H1 (cell line): Measurements from ENCODE around the gene NEK4. TPM values are rescaled to one million over a fixed set of nuclear protein-coding genes. Genes with fewer than 3 reads are reported as not detected.

ENCODE experiments used
- CTCF ChIA-PET: fragments of 300-600 bp; sonication (Branson Sonifier 250); formaldehyde crosslinking; loops from one replicate; lab custom pipeline; 2021; ENCODE audit not compliant: partially characterized antibody; lab: Charles Lee
- POLR2A ChIA-PET: fragments of 300-600 bp; sonication (Branson Sonifier 250); formaldehyde crosslinking; loops from one replicate; lab custom pipeline; 2021; ENCODE audit warnings: inconsistent platforms; ENCODE audit not compliant: partially characterized antibody; lab: Charles Lee
- DNase-seq, 2 experiments: peaks; one replicate each; pipeline versions ENCODE4 v3.0.0 to v3.0.0-alpha.2; 2010 to 2022; ENCODE audit warnings: low spot score in 2 of 2, low read depth in 1 of 2, mixed read lengths in 1 of 2
- FAIRE-seq: peaks from 2 replicates; lab custom pipeline; 2011; peaks lifted over from hg19 to GRCh38; lab: Jason Lieb, UNC
- H2AFZ ChIP-seq: 2 replicates; pipeline ENCODE4 v1.8.1; 2012; ENCODE audit warnings: low read length, inconsistent platforms
- H2AK5ac ChIP-seq: 2 replicates; pipeline ENCODE4 v1.6.1; 2013; ENCODE audit warnings: low read depth, low read length
- H2BK120ac ChIP-seq: replicated peaks from 2 replicates; pipeline ENCODE3; 2013; ENCODE audit warnings: low read depth, low read length, inconsistent platforms
- H2BK12ac ChIP-seq: 2 replicates; pipeline ENCODE4 v1.6.1; 2013; ENCODE audit warnings: low read depth, low read length
- H2BK15ac ChIP-seq: 2 replicates; pipeline ENCODE4 v1.6.1; 2013; ENCODE audit warnings: low read length
- H2BK20ac ChIP-seq: 2 replicates; pipeline ENCODE4 v1.6.1; 2013; ENCODE audit warnings: low read length
- H2BK5ac ChIP-seq: 2 replicates; pipeline ENCODE4 v1.6.1; 2013; ENCODE audit warnings: low read depth, low read length
- H3K14ac ChIP-seq: 2 replicates; pipeline ENCODE4 v1.6.1; 2013; ENCODE audit warnings: inconsistent platforms; ENCODE audit not compliant: insufficient read length
- H3K18ac ChIP-seq: 2 replicates; pipeline ENCODE4 v1.6.1; 2013; ENCODE audit warnings: low read length; ENCODE audit errors: extremely low read depth
- H3K23ac ChIP-seq: 2 replicates; pipeline ENCODE4 v1.6.1; 2013; ENCODE audit warnings: inconsistent platforms; ENCODE audit not compliant: insufficient read length
- H3K23me2 ChIP-seq: 2 replicates; pipeline ENCODE4 v1.6.1; 2013; ENCODE audit warnings: low read depth, low read length
- H3K27ac ChIP-seq: 2 replicates; pipeline ENCODE4 v1.6.1; 2011; ENCODE audit warnings: low read depth, low read length, inconsistent platforms
- H3K27me3 ChIP-seq, 4 experiments: replicated peaks in 1 of 4; 1 replicate in 1 of 4; 2 replicates in 3 of 4; pipeline versions ENCODE4 v1.6.1 to v1.8.1; 2011 to 2013; ENCODE audit warnings: low read length in 3 of 4, mild to moderate bottlenecking in 3 of 4, inconsistent platforms in 2 of 4, mixed read lengths in 2 of 4, moderate library complexity in 1 of 4; ENCODE audit not compliant: control insufficient read depth in 3 of 4, insufficient read depth in 3 of 4; ENCODE audit errors: extremely low read depth in 1 of 4
- H3K36me3 ChIP-seq, 4 experiments: 2 replicates each; pipeline versions ENCODE4 v1.6.1 to v1.8.1; 2011 to 2013; ENCODE audit warnings: mild to moderate bottlenecking in 4 of 4, low read length in 3 of 4, moderate library complexity in 2 of 4, control low read depth in 1 of 4, inconsistent platforms in 1 of 4; ENCODE audit not compliant: insufficient read depth in 4 of 4, control insufficient read depth in 2 of 4
- H3K4ac ChIP-seq: replicated peaks from 2 replicates; pipeline ENCODE3; 2013; ENCODE audit warnings: low read length, low read depth, mixed read lengths, inconsistent platforms; ENCODE audit not compliant: insufficient read length
- H3K4me1 ChIP-seq, 4 experiments: replicated peaks in 1 of 4; 1 replicate in 1 of 4; 2 replicates in 3 of 4; pipeline versions ENCODE4 v1.6.1 to v1.8.1; 2011 to 2013; ENCODE audit warnings: low read length in 3 of 4, inconsistent platforms in 2 of 4, mixed read lengths in 1 of 4; ENCODE audit not compliant: insufficient read depth in 4 of 4, control insufficient read depth in 3 of 4
- H3K4me2 ChIP-seq, 2 experiments: 2 replicates each; pipeline versions ENCODE4 v1.6.1 to v1.8.1; 2011 to 2013; ENCODE audit warnings: low read depth in 2 of 2, low read length in 2 of 2, control low read depth in 1 of 2, inconsistent platforms in 1 of 2, mild to moderate bottlenecking in 1 of 2; ENCODE audit not compliant: insufficient read depth in 1 of 2
- H3K4me3 ChIP-seq, 4 experiments: fragments of 200-600, 300-600 bp in 1 of 4; sonication (generic), shearing (Covaris generic), sonication (Bioruptor Twin) in 1 of 4; 2 replicates each; pipeline versions ENCODE4 v1.5.1 to v1.8.1; 2011 to 2016; ENCODE audit warnings: low read length in 4 of 4, low read depth in 3 of 4, control low read depth in 2 of 4, inconsistent platforms in 2 of 4, mild to moderate bottlenecking in 2 of 4, mixed read lengths in 1 of 4, moderate library complexity in 1 of 4; ENCODE audit not compliant: insufficient read depth in 2 of 4; ENCODE audit errors: extremely low read depth in 1 of 4
- H3K56ac ChIP-seq: replicated peaks from 2 replicates; pipeline ENCODE3; 2013; ENCODE audit warnings: low read depth, mild to moderate bottlenecking, mixed read lengths, low read length, inconsistent platforms; ENCODE audit not compliant: insufficient read length
- H3K79me1 ChIP-seq: 2 replicates; pipeline ENCODE4 v1.6.1; 2013; ENCODE audit warnings: low read depth, low read length, control low read depth
- H3K79me2 ChIP-seq, 2 experiments: 2 replicates each; pipeline versions ENCODE4 v1.6.1 to v1.8.1; 2012 to 2013; ENCODE audit warnings: low read length in 2 of 2, mild to moderate bottlenecking in 2 of 2, inconsistent platforms in 1 of 2; ENCODE audit not compliant: insufficient read depth in 2 of 2, control insufficient read depth in 1 of 2
- H3K9ac ChIP-seq, 4 experiments: replicated peaks in 1 of 4; 1 replicate in 1 of 4; 2 replicates in 3 of 4; pipeline versions ENCODE4 v1.6.1 to v1.8.1; 2011 to 2013; ENCODE audit warnings: low read depth in 3 of 4, low read length in 3 of 4, control low read depth in 2 of 4, mild to moderate bottlenecking in 2 of 4, moderate library complexity in 2 of 4, inconsistent platforms in 1 of 4; ENCODE audit errors: extremely low read depth in 1 of 4
- H3K9me3 ChIP-seq, 2 experiments: 2 replicates each; pipeline versions ENCODE4 v1.6.1 to v1.8.1; 2012 to 2013; ENCODE audit warnings: mild to moderate bottlenecking in 2 of 2, moderate library complexity in 2 of 2, control low read depth in 1 of 2, inconsistent platforms in 1 of 2, low read depth in 1 of 2, low read length in 1 of 2, mixed read lengths in 1 of 2; ENCODE audit not compliant: insufficient read depth in 2 of 2
- H4K20me1 ChIP-seq, 2 experiments: replicated peaks in 1 of 2; 2 replicates each; pipeline versions ENCODE3 to v1.8.1; 2011 to 2013; ENCODE audit warnings: inconsistent platforms in 2 of 2, low read length in 2 of 2, mild to moderate bottlenecking in 1 of 2; ENCODE audit not compliant: insufficient read depth in 2 of 2, control insufficient read depth in 1 of 2
- H4K5ac ChIP-seq: 2 replicates; pipeline ENCODE4 v1.6.1; 2013; ENCODE audit warnings: low read length, low read depth, mixed read lengths, inconsistent platforms; ENCODE audit not compliant: insufficient read length
- H4K8ac ChIP-seq: 2 replicates; pipeline ENCODE4 v1.8.0; 2013; ENCODE audit warnings: mild to moderate bottlenecking, moderate library complexity, low read length, inconsistent platforms; ENCODE audit not compliant: insufficient read depth; ENCODE audit errors: extremely low read depth
- H4K91ac ChIP-seq: replicated peaks from 2 replicates; pipeline ENCODE3; 2013; ENCODE audit warnings: low read length, mixed read lengths, inconsistent platforms; ENCODE audit not compliant: insufficient read length
- ASH2L ChIP-seq: fragments of 200-600, 300-600 bp; sonication (generic); IDR thresholded peaks from one replicate; pipeline ENCODE4 v1.7.1; 2017; ENCODE audit warnings: low read length
- EZH2 ChIP-seq: fragments of 200-600 bp; sonication (generic); IDR thresholded peaks from 2 replicates; pipeline ENCODE4 v1.7.1; 2012; ENCODE audit warnings: low read depth, mild to moderate bottlenecking, moderate library complexity, low read length, inconsistent platforms; ENCODE audit not compliant: severe bottlenecking
- POU5F1 ChIP-seq: IDR thresholded peaks from 2 replicates; pipeline ENCODE4 v1.6.1; 2011; ENCODE audit warnings: low read depth, mild to moderate bottlenecking, low read length, moderate library complexity
- RFX5 ChIP-seq: IDR thresholded peaks from 2 replicates; pipeline ENCODE4 v1.6.1; 2011; ENCODE audit warnings: low read depth, low read length, improper control_type of control experiment, borderline replicate concordance
- WGBS, 2 experiments: shearing (Covaris generic) in 1 of 2; methylation state at CpG; one replicate each; pipeline versions ENCODE4 v1.1.6 to v1.1.7; 2013 to 2015; ENCODE audit warnings: low lambda C conversion rate in 2 of 2, mixed read lengths in 2 of 2, inconsistent platforms in 1 of 2, low coverage in 1 of 2, missing lambda C conversion rate in 1 of 2; ENCODE audit not compliant: insufficient replicate concordance in 2 of 2, insufficient coverage in 1 of 2, insufficient read length in 1 of 2; ENCODE audit errors: extremely low coverage in 1 of 2, missing lambda C conversion rate in 1 of 2; 5-methylcytosine and 5-hydroxymethylcytosine counted together
- polyA plus RNA-seq, 7 experiments: library from polyadenylated mRNA; depleted of rRNA in 3 of 7; stranded (reverse) in 5 of 7; unstranded in 2 of 7; fragments of >200 nt in 5 of 7; fragments of 200-250 nt in 2 of 7; gene quantifications; 1 replicate in 5 of 7; 2 replicates in 1 of 7; 4 replicates in 1 of 7; pipeline versions ENCODE4 v1.2.1 to v1.2.3, GENCODE V29; 2011 to 2013; ENCODE audit warnings: missing spikeins in 2 of 7, mixed read lengths in 2 of 7
- total RNA-seq: library from RNA; stranded (reverse); fragmentation: NEBNext Ultra II Directional; extraction: Animal tissue kit (Norgen Biotek cat#: 25700); gene quantifications from 2 replicates; pipeline ENCODE4 v1.2.1, GENCODE V29; 2021

The NEK4 gene
- total and polyA plus RNA-seq, 2 of the 8 experiments (the other 6 are each of a cell fraction or from before 2014, with no cell fraction given), result 7.5 to 40.0 TPM

DNA sequence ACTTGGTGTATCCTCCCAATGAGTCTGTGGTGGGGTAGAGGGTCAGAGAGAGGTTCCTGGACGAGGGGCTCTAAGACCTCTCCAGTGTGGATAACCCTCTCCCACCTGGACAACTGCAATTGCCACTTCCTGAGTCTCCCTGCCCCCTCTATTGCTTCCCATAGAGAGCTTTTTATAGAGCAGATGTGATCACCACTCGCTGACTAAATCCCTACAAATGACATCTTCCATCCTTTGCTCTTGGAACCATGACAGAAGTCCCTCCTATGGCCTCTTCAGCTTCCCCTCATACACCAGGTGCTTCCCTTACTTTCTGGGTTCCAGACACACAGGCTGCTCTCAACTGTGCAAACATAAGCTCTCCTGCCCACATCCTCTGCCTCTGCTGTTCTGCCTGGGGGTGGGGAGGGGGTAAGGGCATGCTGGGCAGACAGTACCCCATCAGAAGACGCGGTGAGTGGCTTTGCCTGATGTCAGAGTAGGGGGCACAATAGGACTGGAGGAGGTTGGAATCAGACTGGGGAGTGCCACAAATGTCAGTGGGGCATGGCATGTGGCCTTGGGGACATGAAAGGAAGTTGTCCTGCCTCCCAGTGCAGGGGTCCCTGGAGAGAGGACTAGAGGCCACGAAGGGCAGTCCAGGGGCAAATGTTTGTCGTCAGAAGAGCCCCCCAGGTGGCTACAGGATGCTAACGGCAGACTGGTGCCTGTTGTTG is 39.1 kb upstream of the NEK4 start:
- H3K9ac ChIP-seq, result no peak overlapping the region
- H3K4ac ChIP-seq, result no peak overlapping the region

More for the DNA sequence above, 39.1 kb upstream of the NEK4 start:
- no peak overlapping the region for H4K8ac ChIP-seq
- peaks cover 5% of the 10 kb centered on the region; the same call in 1 of the 2 replicates for H3K23me2 ChIP-seq
- H2BK15ac ChIP-seq, result no peak overlapping the region
- H2BK120ac ChIP-seq, result no peak overlapping the region
- no peak for DNase-seq
- H3K36me3 ChIP-seq, result no peaks in the 10 kb centered on the region
- no peaks in the 10 kb centered on the region for H3K79me1 ChIP-seq
- POLR2A ChIA-PET, result no interaction called here
- CTCF ChIA-PET, result interaction anchor here (1.3 to 3.0 kb wide), 4 partner anchors 11 to 22 kb away, joined by 3 to 12 read pairs (median 7); no protein-coding TSS in a partner anchor
- H3K27ac ChIP-seq, result no peak overlapping the region
- TF ChIP-seq EZH2 (no peak), ASH2L (no peak), RFX5 (no peak), POU5F1 (no peak)
- TF ChIP-seq, all 59 proteins: peak for 0
- Histone ChIP-seq H3K27me3 (no peaks in the 10 kb centered on the region; a peak in 1 of 7 replicates), H3K79me2 (no peaks in the 10 kb centered on the region), H3K4me2 (no peak overlapping the region), H3K14ac (no peak overlapping the region), H3K4me3 (no peak overlapping the region), H2BK5ac (no peak overlapping the region), H3K56ac (no peak overlapping the region), H2BK20ac (no peak overlapping the region), H2AK5ac (no peak overlapping the region), H3K9me3 (no peaks in the 10 kb centered on the region), H2BK12ac (no peak overlapping the region), H3K4me1 (no peaks in the 10 kb centered on the region), H4K5ac (no peak overlapping the region), H4K91ac (no peak overlapping the region), H3K23ac (no peak overlapping the region), H4K20me1 (no peaks in the 10 kb centered on the region), H2AFZ (no peak overlapping the region), H3K18ac (no peak overlapping the region)
- 86% methylated on average over 7 of the region's 7 CpGs; no CpG with 5 or more reads in 1 of the 2 experiments for WGBS, 2 experiments
- FAIRE-seq, result no peak
